SK-N-SH treated with all-trans-retinoic acid at 6 μM for 48 hours (cell line): Measurements from ENCODE around the gene INSRR.

Experiments used
- ATAC-seq: fragments of 200-7000 bp; cut with Tn5 transposase; 3 replicates; pipeline ENCODE4 v1.9.1; 2020; ENCODE audit warnings: mild to moderate bottlenecking, moderate library complexity
- ARNTL ChIP-seq: fragments of 450-650 bp; formaldehyde crosslinking; IDR thresholded peaks from 2 replicates; pipeline ENCODE4 v1.5.0; 2020; ENCODE audit warnings: low read depth, mild to moderate bottlenecking, moderate library complexity, borderline replicate concordance
- BACH2 ChIP-seq: fragments of 250-450 bp; sonication (Bioruptor Pico); IDR thresholded peaks from 2 replicates; pipeline ENCODE4 v1.9.0; 2021; ENCODE audit warnings: mild to moderate bottlenecking, borderline replicate concordance
- CREB5 ChIP-seq: fragments of 250-450 bp; sonication (Bioruptor Pico); IDR thresholded peaks from 2 replicates; pipeline ENCODE4 v1.5.1; 2020; ENCODE audit warnings: low read depth, mild to moderate bottlenecking, moderate library complexity
- CSDC2 ChIP-seq: fragments of 250-450 bp; sonication (Bioruptor Pico); IDR thresholded peaks from 2 replicates; pipeline ENCODE4 v1.5.0; 2020; ENCODE audit warnings: mild to moderate bottlenecking, moderate library complexity
- CSRNP3 ChIP-seq: fragments of 250-450 bp; sonication (Bioruptor Pico); IDR thresholded peaks from 2 replicates; pipeline ENCODE4 v1.5.1; 2021; ENCODE audit warnings: mild to moderate bottlenecking, moderate library complexity
- ESRRG ChIP-seq: fragments of 250-450 bp; sonication (Bioruptor Pico); IDR thresholded peaks from 2 replicates; pipeline ENCODE4 v1.6.1; 2021; ENCODE audit warnings: mild to moderate bottlenecking
- GLIS3 ChIP-seq: fragments of 250-450 bp; sonication (Bioruptor Pico); IDR thresholded peaks from 2 replicates; pipeline ENCODE4 v1.5.0; 2020; ENCODE audit warnings: mild to moderate bottlenecking, moderate library complexity
- ISL1 ChIP-seq: fragments of 250-450 bp; sonication (Bioruptor Pico); IDR thresholded peaks from 2 replicates; pipeline ENCODE4 v2.1.2; 2022; ENCODE audit warnings: mild to moderate bottlenecking, moderate library complexity
- OSR1 ChIP-seq: fragments of 250-450 bp; sonication (Bioruptor Pico); IDR thresholded peaks from 2 replicates; pipeline ENCODE4 v1.8.0; 2022; ENCODE audit warnings: moderate library complexity, mild to moderate bottlenecking, inconsistent platforms
- PPARA ChIP-seq: fragments of 250-450 bp; sonication (Bioruptor Pico); IDR thresholded peaks from 2 replicates; pipeline ENCODE4 v1.5.0; 2020; ENCODE audit warnings: mild to moderate bottlenecking, borderline replicate concordance
- RARB ChIP-seq: fragments of 250-450 bp; sonication (Bioruptor Pico); IDR thresholded peaks from 2 replicates; pipeline ENCODE4 v1.8.0; 2021; ENCODE audit warnings: mild to moderate bottlenecking, moderate library complexity
- TCF4 ChIP-seq: fragments of 250-450 bp; sonication (Bioruptor Pico); IDR thresholded peaks from 2 replicates; pipeline ENCODE4 v1.8.0; 2021; ENCODE audit warnings: mild to moderate bottlenecking, moderate library complexity, borderline replicate concordance
- TOX ChIP-seq: fragments of 250-450 bp; sonication (Bioruptor Pico); IDR thresholded peaks from 2 replicates; pipeline ENCODE4 v1.8.0; 2021; ENCODE audit warnings: mild to moderate bottlenecking, moderate library complexity, borderline replicate concordance
- ZC3H10 ChIP-seq: fragments of 250-450 bp; sonication (Bioruptor Pico); IDR thresholded peaks from 2 replicates; pipeline ENCODE4 v1.5.1; 2021; ENCODE audit warnings: mild to moderate bottlenecking, moderate library complexity
- ZFP3 ChIP-seq: fragments of 250-450 bp; sonication (Bioruptor Pico); IDR thresholded peaks from 2 replicates; pipeline ENCODE4 v1.5.0; 2020; ENCODE audit warnings: mild to moderate bottlenecking, moderate library complexity
- ZFP30 ChIP-seq: fragments of 450-650 bp; formaldehyde crosslinking; IDR thresholded peaks from 2 replicates; pipeline ENCODE4 v1.5.0; 2022; ENCODE audit warnings: mild to moderate bottlenecking, moderate library complexity
- ZNF565 ChIP-seq: fragments of 450-650 bp; formaldehyde crosslinking; conservative IDR thresholded peaks from 2 replicates; pipeline ENCODE4 v1.5.0; 2020; ENCODE audit warnings: low read depth, mild to moderate bottlenecking, moderate library complexity
- ZNF70 ChIP-seq: fragments of 450-650 bp; formaldehyde crosslinking; IDR thresholded peaks from 2 replicates; pipeline ENCODE4 v1.5.0; 2020; ENCODE audit warnings: mild to moderate bottlenecking, moderate library complexity
- ZNF8 ChIP-seq: fragments of 450-650 bp; formaldehyde crosslinking; IDR thresholded peaks from 2 replicates; pipeline ENCODE4 v1.5.0; 2020; ENCODE audit warnings: mild to moderate bottlenecking, moderate library complexity
- TF ChIP-seq, protein P1 (sequence below): fragments of 250-450 bp; sonication (Bioruptor Pico); IDR thresholded peaks from 2 replicates; pipeline ENCODE4 v1.5.0; 2020; ENCODE audit warnings: mild to moderate bottlenecking, moderate library complexity

INSRR gene

GRCh38 chr1:156877433-156878170, 18.7 kb upstream of the INSRR start:
- ATAC-seq: no peak

GRCh38 chr1:156876281-156876680, 17.4 kb upstream of the INSRR start:
- TF ChIP-seq ZNF8 (CRISPR knock-in tag) (no peak), CREB5 (CRISPR knock-in tag) (no peak), TCF4 (no peak), BACH2 (CRISPR knock-in tag) (no peak), OSR1 (CRISPR knock-in tag) (no peak), CSDC2 (CRISPR knock-in tag) (no peak), ZFP3 (CRISPR knock-in tag) (no peak), ZFP30 (CRISPR knock-in tag) (no peak), ZC3H10 (CRISPR knock-in tag) (no peak), ISL1 (CRISPR knock-in tag) (no peak), RARB (no peak), ZNF565 (CRISPR knock-in tag) (no peak), ZNF70 (CRISPR knock-in tag) (no peak)
- TF ChIP-seq, all 23 proteins: peak for 0

More at GRCh38 chr1:156877433-156878170, 18.7 kb upstream of the INSRR start:
- no peak for TF ChIP-seq ZFP30 (CRISPR knock-in tag)
- TF ChIP-seq CREB5 (CRISPR knock-in tag): no peak
- TF ChIP-seq, protein P1, sequence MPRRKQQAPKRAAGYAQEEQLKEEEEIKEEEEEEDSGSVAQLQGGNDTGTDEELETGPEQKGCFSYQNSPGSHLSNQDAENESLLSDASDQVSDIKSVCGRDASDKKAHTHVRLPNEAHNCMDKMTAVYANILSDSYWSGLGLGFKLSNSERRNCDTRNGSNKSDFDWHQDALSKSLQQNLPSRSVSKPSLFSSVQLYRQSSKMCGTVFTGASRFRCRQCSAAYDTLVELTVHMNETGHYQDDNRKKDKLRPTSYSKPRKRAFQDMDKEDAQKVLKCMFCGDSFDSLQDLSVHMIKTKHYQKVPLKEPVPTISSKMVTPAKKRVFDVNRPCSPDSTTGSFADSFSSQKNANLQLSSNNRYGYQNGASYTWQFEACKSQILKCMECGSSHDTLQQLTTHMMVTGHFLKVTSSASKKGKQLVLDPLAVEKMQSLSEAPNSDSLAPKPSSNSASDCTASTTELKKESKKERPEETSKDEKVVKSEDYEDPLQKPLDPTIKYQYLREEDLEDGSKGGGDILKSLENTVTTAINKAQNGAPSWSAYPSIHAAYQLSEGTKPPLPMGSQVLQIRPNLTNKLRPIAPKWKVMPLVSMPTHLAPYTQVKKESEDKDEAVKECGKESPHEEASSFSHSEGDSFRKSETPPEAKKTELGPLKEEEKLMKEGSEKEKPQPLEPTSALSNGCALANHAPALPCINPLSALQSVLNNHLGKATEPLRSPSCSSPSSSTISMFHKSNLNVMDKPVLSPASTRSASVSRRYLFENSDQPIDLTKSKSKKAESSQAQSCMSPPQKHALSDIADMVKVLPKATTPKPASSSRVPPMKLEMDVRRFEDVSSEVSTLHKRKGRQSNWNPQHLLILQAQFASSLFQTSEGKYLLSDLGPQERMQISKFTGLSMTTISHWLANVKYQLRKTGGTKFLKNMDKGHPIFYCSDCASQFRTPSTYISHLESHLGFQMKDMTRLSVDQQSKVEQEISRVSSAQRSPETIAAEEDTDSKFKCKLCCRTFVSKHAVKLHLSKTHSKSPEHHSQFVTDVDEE (CRISPR knock-in tag): no peak
- TF ChIP-seq, all 23 proteins: peak for 0

GRCh38 chr1:156875341-156875615, 16.4 kb upstream of the INSRR start:
- ATAC-seq: no peak
- no peak for TF ChIP-seq ZFP3 (CRISPR knock-in tag)
- no peak for TF ChIP-seq CREB5 (CRISPR knock-in tag)
- no peak for TF ChIP-seq ISL1 (CRISPR knock-in tag)
- no peak for TF ChIP-seq TOX
- TF ChIP-seq ZC3H10 (CRISPR knock-in tag): no peak
- TF ChIP-seq ESRRG: no peak
- no peak for TF ChIP-seq BACH2 (CRISPR knock-in tag)
- TF ChIP-seq CSRNP3 (CRISPR knock-in tag): no peak
- TF ChIP-seq ZNF8 (CRISPR knock-in tag): no peak
- TF ChIP-seq CSDC2 (CRISPR knock-in tag): no peak
- TF ChIP-seq, protein P1 (CRISPR knock-in tag): no peak
- no peak for TF ChIP-seq ARNTL (CRISPR knock-in tag)
- TF ChIP-seq OSR1 (CRISPR knock-in tag): no peak
- TF ChIP-seq RARB: no peak
- no peak for TF ChIP-seq PPARA
- no peak for TF ChIP-seq GLIS3 (CRISPR knock-in tag)

More at GRCh38 chr1:156876281-156876680, 17.4 kb upstream of the INSRR start:
- ATAC-seq: no peak
